ENCODE data around the gene GNMT. TPM values are rescaled to one million over a fixed set of nuclear protein-coding genes. Genes with fewer than 3 reads are reported as not detected.

Gene GNMT
- polyA plus RNA-seq, 3 donors, result 0.17 to 7.8 (median 0.31) TPM

GRCh38 chr6:42978839-42979522 is 18.4 kb downstream of the GNMT start, which contains the start of gene PEX6:
Gene PEX6, minus strand, starts transcription at chr6:42979181. Its CDS starts 31 bp downstream, at chr6:42979150.
- Histone ChIP-seq H3K79me2 (ENCODE audit: insufficient read depth, low read length) (peaks cover 34% of the 10 kb centered on the region), H3K4me2 (replicated peaks; ENCODE audit: extremely low read depth, low read length, poor library complexity, severe bottlenecking) (peak within 1 kb of the TSS; percentile 97), H3K4me3 (replicated peaks in 1 of 3; ENCODE audit: low read depth in 2 of 3, low read length in 3 of 3) (peak within 1 kb of the TSS; percentile 70 to 92 (median 91)), H3K9me3 (replicated peaks in 1 of 2; ENCODE audit: control insufficient read depth in 1 of 2, insufficient read depth in 1 of 2, low read length in 2 of 2) (no peaks in the 10 kb centered on the region), H3K27me3 (ENCODE audit: control insufficient read depth in 2 of 2, insufficient read depth in 2 of 2, low read length in 2 of 2) (no peaks in the 10 kb centered on the region), H3K36me3 (replicated peaks in 1 of 2; ENCODE audit: control insufficient read depth in 1 of 2, insufficient read depth in 2 of 2, low read length in 2 of 2) (peaks cover 0 to under 1% of the 10 kb centered on the region in 2 donors), H3K9ac (ENCODE audit: insufficient read depth, low read length, poor library complexity, severe bottlenecking) (peak within 1 kb of the TSS; percentile 97), H4K20me1 (ENCODE audit: insufficient read depth, low read length) (peaks cover 6% of the 10 kb centered on the region), H3K27ac (ENCODE audit: low read depth in 1 of 2, low read length in 2 of 2) (peak within 1 kb of the TSS; percentile 47 to 93), H3K4me1 (ENCODE audit: control insufficient read depth in 1 of 2, insufficient read depth in 2 of 2, low read length in 2 of 2) (peaks cover 28 to 31% of the 10 kb centered on the region in 2 donors), H2AFZ (ENCODE audit: insufficient read depth, low read depth, low read length, poor library complexity, severe bottlenecking) (peak within 1 kb of the TSS; percentile 99)
- Mint-ChIP-seq H3K36me3 (peaks cover 1 to 13% of the 10 kb centered on the region in 2 donors), H3K9me3 (no peaks in the 10 kb centered on the region), H3K27me3 (ENCODE audit: low read depth in 3 of 3) (no peaks in the 10 kb centered on the region), H3K27ac (peak within 1 kb of the TSS; percentile 89 to 96 (median 93)), H3K4me3 (peak within 1 kb of the TSS; percentile 94 to 96), H3K4me1 (peaks cover 35% of the 10 kb centered on the region)
- intact Hi-C loops (cut with micrococcal nuclease), result loop anchor here (5.0 kb wide), 3 partner anchors 33 to 47 kb away; partner anchors contain the start of genes KLHDC3 (in 2 of the 2) and MEA1 (in 2 of the 2)
- no peak for TF ChIP-seq CTCF (IDR thresholded peaks at IDR 0.05)
- peak; percentile 72 to 84 (median 82) for DNase-seq
- WGBS (ENCODE audit: insufficient coverage), result under 1% methylated on average over 58 of the region's 59 CpGs

GRCh38 chr6:42979523-42980177 is 19.1 kb downstream of the GNMT start:
- 30% methylated on average over 7 of the region's 9 CpGs for WGBS (ENCODE audit: insufficient coverage)
- Histone ChIP-seq H2AFZ (ENCODE audit: insufficient read depth, low read depth, low read length, poor library complexity, severe bottlenecking) (peak overlapping the region; percentile 99), H3K27ac (ENCODE audit: low read depth in 1 of 2, low read length in 2 of 2) (peak overlapping the region; percentile 32 to 93), H3K4me2 (replicated peaks; ENCODE audit: extremely low read depth, low read length, poor library complexity, severe bottlenecking) (peak overlapping the region; percentile 97), H3K4me3 (replicated peaks in 1 of 3; ENCODE audit: low read depth in 2 of 3, low read length in 3 of 3) (peak overlapping the region; percentile 70 to 92 (median 91)), H3K27me3 (ENCODE audit: control insufficient read depth in 2 of 2, insufficient read depth in 2 of 2, low read length in 2 of 2) (no peaks in the 10 kb centered on the region), H3K9me3 (replicated peaks in 1 of 2; ENCODE audit: control insufficient read depth in 1 of 2, insufficient read depth in 1 of 2, low read length in 2 of 2) (no peaks in the 10 kb centered on the region), H3K9ac (ENCODE audit: insufficient read depth, low read length, poor library complexity, severe bottlenecking) (peak overlapping the region; percentile 97), H3K4me1 (ENCODE audit: control insufficient read depth in 1 of 2, insufficient read depth in 2 of 2, low read length in 2 of 2) (peaks cover 29 to 32% of the 10 kb centered on the region in 2 donors), H3K36me3 (replicated peaks in 1 of 2; ENCODE audit: control insufficient read depth in 1 of 2, insufficient read depth in 2 of 2, low read length in 2 of 2) (no peaks in the 10 kb centered on the region), H3K79me2 (ENCODE audit: insufficient read depth, low read length) (peaks cover 35% of the 10 kb centered on the region), H4K20me1 (ENCODE audit: insufficient read depth, low read length) (peaks cover 6% of the 10 kb centered on the region)
- H3K4me3 Mint-ChIP-seq, result peak overlapping the region; percentile 94 to 96
- no peak for DNase-seq
- peaks cover 0 to 8% of the 10 kb centered on the region in 2 donors for H3K36me3 Mint-ChIP-seq
- no peaks in the 10 kb centered on the region for H3K9me3 Mint-ChIP-seq
- intact Hi-C loops (cut with micrococcal nuclease), result loop anchor here (5.0 kb wide), 3 partner anchors 33 to 47 kb away; partner anchors contain the start of genes KLHDC3 (in 2 of the 2) and MEA1 (in 2 of the 2)
- peaks cover 35% of the 10 kb centered on the region for H3K4me1 Mint-ChIP-seq
- H3K27ac Mint-ChIP-seq, result peak overlapping the region; percentile 89 to 96 (median 93)
- H3K27me3 Mint-ChIP-seq (ENCODE audit: low read depth in 3 of 3), result no peaks in the 10 kb centered on the region
- TF ChIP-seq CTCF (IDR thresholded peaks at IDR 0.05), result no peak
